ENCODE measurements around the gene ARID1B. TPM values are rescaled to one million over a fixed set of nuclear protein-coding genes. Genes with fewer than 3 reads are reported as not detected.

The ARID1B gene
- total and polyA plus RNA-seq, 2 of the 4 experiments (the other 2 are of a cell fraction), result 14.5 to 20.1 TPM

DNA sequence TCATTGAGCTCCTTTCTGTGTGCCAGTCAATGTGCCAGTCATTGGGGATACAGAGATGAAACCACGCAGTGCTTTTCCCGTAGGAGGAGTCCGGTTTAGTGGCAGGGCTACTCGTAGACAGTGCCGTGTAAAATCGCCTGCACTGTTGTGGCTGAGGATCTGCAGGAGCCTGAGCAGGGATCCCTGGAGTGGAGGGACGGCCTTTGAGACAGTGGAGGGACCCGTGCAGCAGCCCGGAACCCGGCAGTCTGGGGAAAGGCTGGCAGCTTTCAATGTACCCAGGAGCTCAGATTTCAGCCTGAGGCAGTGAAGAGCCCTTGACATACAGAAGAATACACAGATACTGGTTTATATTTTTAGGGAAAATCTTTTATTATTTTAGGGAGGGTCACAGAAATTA, 203.3 kb downstream of the ARID1B start:
- Histone ChIP-seq H3K4me1 (ENCODE audit: control insufficient read depth, insufficient read depth, low read length) (peaks cover 10% of the 10 kb centered on the region), H3K36me3 (ENCODE audit: control insufficient read depth, insufficient read depth, low read length) (no peaks in the 10 kb centered on the region), H2BK15ac (ENCODE audit: low read depth, low read length) (no peak overlapping the region), H3K14ac (replicated peaks; ENCODE audit: low read depth, low read length) (no peak overlapping the region), H2AK9ac (replicated peaks; ENCODE audit: low read depth, low read length, poor library complexity) (no peak overlapping the region), H3K18ac (ENCODE audit: low read depth, low read length) (no peak overlapping the region), H3K56ac (ENCODE audit: extremely low read depth, insufficient read depth, low read length) (no peak overlapping the region), H4K91ac (ENCODE audit: insufficient read depth, low read depth, low read length) (no peak overlapping the region), H2BK120ac (ENCODE audit: low read depth, low read length) (no peak overlapping the region), H3K9ac (ENCODE audit: low read depth, low read length) (no peak overlapping the region), H3K4me2 (ENCODE audit: low read depth, low read length) (no peak overlapping the region), H3K9me3 (ENCODE audit: control insufficient read depth, insufficient read depth, low read length) (no peaks in the 10 kb centered on the region), H4K8ac (ENCODE audit: low read depth in 2 of 2, low read length in 2 of 2) (no peak overlapping the region), H3K4me3 (ENCODE audit: insufficient read depth, low read depth, low read length) (no peak overlapping the region), H2AFZ (replicated peaks; ENCODE audit: low read length, poor library complexity) (no peak overlapping the region), H3K79me1 (ENCODE audit: low read depth in 1 of 2, low read length in 2 of 2) (peaks cover 35 to 66% of the 10 kb centered on the region in 2 experiments), H2AK5ac (ENCODE audit: low read depth, low read length) (no peak overlapping the region), H3K27ac (ENCODE audit: insufficient read depth, low read length) (no peak overlapping the region), H3K4ac (ENCODE audit: low read depth, low read length) (no peak overlapping the region), H4K20me1 (ENCODE audit: insufficient read depth, low read length) (peaks cover 43% of the 10 kb centered on the region; the same call in 1 of the 2 replicates), H3K27me3 (ENCODE audit: control insufficient read depth, insufficient read depth, low read length) (no peaks in the 10 kb centered on the region), H3K23ac (ENCODE audit: low read depth, low read length) (no peak overlapping the region), H2BK20ac (ENCODE audit: low read depth, low read length) (no peak overlapping the region), H4K5ac (ENCODE audit: low read depth, low read length) (no peak overlapping the region), H2BK5ac (ENCODE audit: low read depth, low read length, poor library complexity, severe bottlenecking) (no peak overlapping the region), H3K9me1 (ENCODE audit: insufficient read depth, low read length) (peaks cover 23% of the 10 kb centered on the region; the same call in 1 of the 2 replicates)
- no peak for DNase-seq
- ChIA-PET CTCF (no interaction called here), POLR2A (ENCODE audit: unreplicated experiment) (no interaction called here)
- dilution Hi-C loops (cut with HindIII; ENCODE audit: low sequenced_read_pairs, unreplicated experiment) (no loop called here), intact Hi-C loops (cut with micrococcal nuclease) (no loop called here), in situ Hi-C loops (cut with MboI; ENCODE audit: low sequenced_read_pairs) (no loop called here)
- no peak for ATAC-seq (ENCODE audit: low read depth)
- WGBS, 2 experiments (ENCODE audit: extremely low coverage in 2 of 2, insufficient read length in 1 of 2), result 84% methylated on average over 9 of the region's 10 CpGs; no CpG with 5 or more reads in 1 of the 2 experiments
- BruUV-seq (replicated peaks), result no TSS peak
- TF ChIP-seq RCOR1 (IDR thresholded peaks at IDR 0.05; ENCODE audit: insufficient replicate concordance, low read length), result no peak
- TF ChIP-seq, protein P1, sequence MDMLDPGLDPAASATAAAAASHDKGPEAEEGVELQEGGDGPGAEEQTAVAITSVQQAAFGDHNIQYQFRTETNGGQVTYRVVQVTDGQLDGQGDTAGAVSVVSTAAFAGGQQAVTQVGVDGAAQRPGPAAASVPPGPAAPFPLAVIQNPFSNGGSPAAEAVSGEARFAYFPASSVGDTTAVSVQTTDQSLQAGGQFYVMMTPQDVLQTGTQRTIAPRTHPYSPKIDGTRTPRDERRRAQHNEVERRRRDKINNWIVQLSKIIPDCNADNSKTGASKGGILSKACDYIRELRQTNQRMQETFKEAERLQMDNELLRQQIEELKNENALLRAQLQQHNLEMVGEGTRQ (IDR thresholded peaks at IDR 0.05; ENCODE audit: low read depth, low read length), result no peak
- TF ChIP-seq SMC3 (IDR thresholded peaks at IDR 0.05; ENCODE audit: low read depth, low read length), result no peak
- TF ChIP-seq NFE2L2 (IDR thresholded peaks at IDR 0.05; ENCODE audit: low read depth, low read length), result no peak
- TF ChIP-seq FOS (IDR thresholded peaks at IDR 0.05; ENCODE audit: low read depth, low read length), result no peak
- TF ChIP-seq CEBPB (IDR thresholded peaks at IDR 0.05; ENCODE audit: low read depth, low read length), result no peak
- no peak for TF ChIP-seq CHD1 (IDR thresholded peaks at IDR 0.05; ENCODE audit: low read depth, low read length)
- TF ChIP-seq, protein P2, sequence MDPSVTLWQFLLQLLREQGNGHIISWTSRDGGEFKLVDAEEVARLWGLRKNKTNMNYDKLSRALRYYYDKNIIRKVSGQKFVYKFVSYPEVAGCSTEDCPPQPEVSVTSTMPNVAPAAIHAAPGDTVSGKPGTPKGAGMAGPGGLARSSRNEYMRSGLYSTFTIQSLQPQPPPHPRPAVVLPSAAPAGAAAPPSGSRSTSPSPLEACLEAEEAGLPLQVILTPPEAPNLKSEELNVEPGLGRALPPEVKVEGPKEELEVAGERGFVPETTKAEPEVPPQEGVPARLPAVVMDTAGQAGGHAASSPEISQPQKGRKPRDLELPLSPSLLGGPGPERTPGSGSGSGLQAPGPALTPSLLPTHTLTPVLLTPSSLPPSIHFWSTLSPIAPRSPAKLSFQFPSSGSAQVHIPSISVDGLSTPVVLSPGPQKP (IDR thresholded peaks at IDR 0.05; ENCODE audit: borderline replicate concordance, low read depth, low read length), result no peak
- no peak for TF ChIP-seq POLR2A (IDR thresholded peaks at IDR 0.05; ENCODE audit: low read depth, low read length)
- no peak for TF ChIP-seq RFX5 (IDR thresholded peaks at IDR 0.05; ENCODE audit: low read depth, low read length)
- TF ChIP-seq RAD21 (IDR thresholded peaks at IDR 0.05; ENCODE audit: low read length), result no peak
- no peak for TF ChIP-seq MXI1 (IDR thresholded peaks at IDR 0.05; ENCODE audit: borderline replicate concordance, low read depth, low read length)
- TF ChIP-seq MAZ (IDR thresholded peaks at IDR 0.05; ENCODE audit: borderline replicate concordance, low read depth, low read length), result no peak
- TF ChIP-seq, protein P3, sequence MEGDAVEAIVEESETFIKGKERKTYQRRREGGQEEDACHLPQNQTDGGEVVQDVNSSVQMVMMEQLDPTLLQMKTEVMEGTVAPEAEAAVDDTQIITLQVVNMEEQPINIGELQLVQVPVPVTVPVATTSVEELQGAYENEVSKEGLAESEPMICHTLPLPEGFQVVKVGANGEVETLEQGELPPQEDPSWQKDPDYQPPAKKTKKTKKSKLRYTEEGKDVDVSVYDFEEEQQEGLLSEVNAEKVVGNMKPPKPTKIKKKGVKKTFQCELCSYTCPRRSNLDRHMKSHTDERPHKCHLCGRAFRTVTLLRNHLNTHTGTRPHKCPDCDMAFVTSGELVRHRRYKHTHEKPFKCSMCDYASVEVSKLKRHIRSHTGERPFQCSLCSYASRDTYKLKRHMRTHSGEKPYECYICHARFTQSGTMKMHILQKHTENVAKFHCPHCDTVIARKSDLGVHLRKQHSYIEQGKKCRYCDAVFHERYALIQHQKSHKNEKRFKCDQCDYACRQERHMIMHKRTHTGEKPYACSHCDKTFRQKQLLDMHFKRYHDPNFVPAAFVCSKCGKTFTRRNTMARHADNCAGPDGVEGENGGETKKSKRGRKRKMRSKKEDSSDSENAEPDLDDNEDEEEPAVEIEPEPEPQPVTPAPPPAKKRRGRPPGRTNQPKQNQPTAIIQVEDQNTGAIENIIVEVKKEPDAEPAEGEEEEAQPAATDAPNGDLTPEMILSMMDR (conservative IDR thresholded peaks at IDR 0.05; ENCODE audit: low read depth, low read length), result no peak

Data from IMR-90 (cell line).